GM21381 (cell line): ENCODE data around the gene PCID2.
"Not testable (repeated sequence)": the region's sequence is repeated elsewhere in the genome, so short reads cannot be mapped to it uniquely, and the experiment has no call there.

Experiments used
- ATAC-seq: cut with Tn5 transposase; IDR thresholded peaks from one replicate; pipeline ENCODE4 v1.9.1; 2021; ENCODE audit warnings: mild to moderate bottlenecking, moderate library complexity; ENCODE audit not compliant: unreplicated experiment

Gene PCID2

GRCh38 chr13:113208421-113209335 lies at the start of gene PCID2:
TSS of gene PCID2 (minus strand) at chr13:113208669. CDS start at chr13:113208634, 35 bp downstream.
- ATAC-seq = peak; percentile 65

- not testable (repeated sequence) for ATAC-seq
These were observed 49.4 kb upstream of the PCID2 start for GRCh38 chr13:113257908-113258307.

- no peak for ATAC-seq
These were observed 44.1 kb upstream of the PCID2 start for GRCh38 chr13:113252516-113253095.

- ATAC-seq = no peak
These were observed 37.7 kb upstream of the PCID2 start for GRCh38 chr13:113245849-113246796.

- no peak for ATAC-seq
These were observed 35.4 kb upstream of the PCID2 start for GRCh38 chr13:113243847-113244246.

- ATAC-seq = not testable (repeated sequence)
These were observed 33.2 kb upstream of the PCID2 start for GRCh38 chr13:113241623-113242022.

- no peak for ATAC-seq
These were observed 31.5 kb upstream of the PCID2 start for GRCh38 chr13:113239986-113240385.

- ATAC-seq = no peak
These were observed 30.9 kb upstream of the PCID2 start for GRCh38 chr13:113239357-113239756.

GRCh38 chr13:113238536-113238935 lies 30.1 kb upstream of the PCID2 start:
- ATAC-seq = no peak

GRCh38 chr13:113233101-113233500 lies 24.6 kb upstream of the PCID2 start:
- ATAC-seq = no peak

- ATAC-seq = no peak
These were observed 23.9 kb upstream of the PCID2 start for GRCh38 chr13:113232208-113233003.

GRCh38 chr13:113231306-113232207 lies 23.1 kb upstream of the PCID2 start:
- ATAC-seq = no peak

GRCh38 chr13:113229791-113230190 lies 21.3 kb upstream of the PCID2 start:
- ATAC-seq = no peak

GRCh38 chr13:113229161-113229560 lies 20.7 kb upstream of the PCID2 start:
- ATAC-seq = no peak

GRCh38 chr13:113226873-113227450 lies 18.5 kb upstream of the PCID2 start:
- ATAC-seq = no peak

GRCh38 chr13:113225515-113225914 lies 17.0 kb upstream of the PCID2 start:
- no peak for ATAC-seq

- no peak for ATAC-seq
These were observed 16.0 kb upstream of the PCID2 start for GRCh38 chr13:113224486-113224885.

- ATAC-seq = no peak
These were observed 14.6 kb upstream of the PCID2 start for GRCh38 chr13:113223070-113223469.

- ATAC-seq = no peak
These were observed 12.4 kb upstream of the PCID2 start for GRCh38 chr13:113220877-113221276.
